ENCODE results near the gene PARP14.
"Not testable (repeated sequence)": the region's sequence is repeated elsewhere in the genome, so short reads cannot be mapped to it uniquely, and the experiment has no call there.

Gene PARP14, protein sequence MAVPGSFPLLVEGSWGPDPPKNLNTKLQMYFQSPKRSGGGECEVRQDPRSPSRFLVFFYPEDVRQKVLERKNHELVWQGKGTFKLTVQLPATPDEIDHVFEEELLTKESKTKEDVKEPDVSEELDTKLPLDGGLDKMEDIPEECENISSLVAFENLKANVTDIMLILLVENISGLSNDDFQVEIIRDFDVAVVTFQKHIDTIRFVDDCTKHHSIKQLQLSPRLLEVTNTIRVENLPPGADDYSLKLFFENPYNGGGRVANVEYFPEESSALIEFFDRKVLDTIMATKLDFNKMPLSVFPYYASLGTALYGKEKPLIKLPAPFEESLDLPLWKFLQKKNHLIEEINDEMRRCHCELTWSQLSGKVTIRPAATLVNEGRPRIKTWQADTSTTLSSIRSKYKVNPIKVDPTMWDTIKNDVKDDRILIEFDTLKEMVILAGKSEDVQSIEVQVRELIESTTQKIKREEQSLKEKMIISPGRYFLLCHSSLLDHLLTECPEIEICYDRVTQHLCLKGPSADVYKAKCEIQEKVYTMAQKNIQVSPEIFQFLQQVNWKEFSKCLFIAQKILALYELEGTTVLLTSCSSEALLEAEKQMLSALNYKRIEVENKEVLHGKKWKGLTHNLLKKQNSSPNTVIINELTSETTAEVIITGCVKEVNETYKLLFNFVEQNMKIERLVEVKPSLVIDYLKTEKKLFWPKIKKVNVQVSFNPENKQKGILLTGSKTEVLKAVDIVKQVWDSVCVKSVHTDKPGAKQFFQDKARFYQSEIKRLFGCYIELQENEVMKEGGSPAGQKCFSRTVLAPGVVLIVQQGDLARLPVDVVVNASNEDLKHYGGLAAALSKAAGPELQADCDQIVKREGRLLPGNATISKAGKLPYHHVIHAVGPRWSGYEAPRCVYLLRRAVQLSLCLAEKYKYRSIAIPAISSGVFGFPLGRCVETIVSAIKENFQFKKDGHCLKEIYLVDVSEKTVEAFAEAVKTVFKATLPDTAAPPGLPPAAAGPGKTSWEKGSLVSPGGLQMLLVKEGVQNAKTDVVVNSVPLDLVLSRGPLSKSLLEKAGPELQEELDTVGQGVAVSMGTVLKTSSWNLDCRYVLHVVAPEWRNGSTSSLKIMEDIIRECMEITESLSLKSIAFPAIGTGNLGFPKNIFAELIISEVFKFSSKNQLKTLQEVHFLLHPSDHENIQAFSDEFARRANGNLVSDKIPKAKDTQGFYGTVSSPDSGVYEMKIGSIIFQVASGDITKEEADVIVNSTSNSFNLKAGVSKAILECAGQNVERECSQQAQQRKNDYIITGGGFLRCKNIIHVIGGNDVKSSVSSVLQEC (N-terminal part only)

DNA sequence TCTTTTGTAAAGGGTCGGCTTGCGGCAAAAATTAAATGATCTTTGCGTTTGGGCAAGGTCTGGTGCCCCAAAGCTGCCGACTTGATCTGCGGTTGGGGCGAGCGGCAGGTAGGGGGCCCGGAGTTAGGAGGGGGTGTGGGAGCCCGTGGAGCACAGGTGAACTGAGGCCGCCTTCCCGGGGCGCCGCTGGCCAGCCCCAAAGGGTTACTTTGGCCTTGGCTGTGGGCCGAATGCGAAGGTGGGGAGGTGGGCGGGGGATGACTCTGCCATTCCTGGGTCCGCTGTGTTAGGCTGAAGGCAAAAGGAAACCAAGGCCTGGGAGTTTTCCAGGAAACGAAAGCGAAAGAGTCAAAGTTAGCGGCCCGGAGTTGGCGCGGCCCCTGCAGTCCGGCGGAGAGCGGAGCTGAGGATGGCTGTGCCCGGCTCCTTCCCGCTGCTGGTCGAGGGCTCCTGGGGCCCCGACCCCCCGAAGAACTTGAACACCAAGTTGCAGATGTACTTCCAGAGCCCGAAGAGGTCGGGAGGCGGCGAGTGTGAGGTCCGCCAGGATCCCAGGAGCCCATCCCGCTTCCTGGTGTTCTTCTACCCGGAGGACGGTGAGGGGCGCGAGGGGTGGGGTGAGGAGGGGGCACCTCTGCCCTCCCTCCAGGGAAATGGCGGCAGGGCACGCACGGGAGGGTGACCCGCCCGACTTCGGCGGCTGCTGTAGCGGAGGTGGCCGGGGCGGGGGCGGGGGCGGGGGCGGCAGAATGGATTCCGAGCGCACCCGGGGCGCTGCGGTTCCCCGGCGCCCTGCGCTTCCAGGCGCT lies at the start of gene PARP14:
PARP14 (plus strand) TSS at position 365 of the 809 bp plus-strand sequence; CDS start at position 410, 45 bp downstream.
- DNase-seq: no peak

DNA sequence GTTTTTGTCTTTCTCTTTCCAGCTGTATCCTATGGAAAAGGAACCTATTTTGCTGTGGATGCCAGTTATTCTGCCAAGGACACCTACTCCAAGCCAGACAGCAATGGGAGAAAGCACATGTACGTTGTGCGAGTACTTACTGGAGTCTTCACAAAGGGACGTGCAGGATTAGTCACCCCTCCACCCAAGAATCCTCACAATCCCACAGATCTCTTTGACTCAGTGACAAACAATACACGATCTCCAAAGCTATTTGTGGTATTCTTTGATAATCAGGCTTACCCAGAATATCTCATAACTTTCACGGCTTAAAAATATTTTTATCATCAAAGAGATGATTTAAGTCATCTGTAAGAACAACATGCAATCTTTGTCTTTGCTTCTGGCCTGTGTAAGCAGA lies 44.9 kb upstream of the PARP14 start:
- DNase-seq: no peak

DNA sequence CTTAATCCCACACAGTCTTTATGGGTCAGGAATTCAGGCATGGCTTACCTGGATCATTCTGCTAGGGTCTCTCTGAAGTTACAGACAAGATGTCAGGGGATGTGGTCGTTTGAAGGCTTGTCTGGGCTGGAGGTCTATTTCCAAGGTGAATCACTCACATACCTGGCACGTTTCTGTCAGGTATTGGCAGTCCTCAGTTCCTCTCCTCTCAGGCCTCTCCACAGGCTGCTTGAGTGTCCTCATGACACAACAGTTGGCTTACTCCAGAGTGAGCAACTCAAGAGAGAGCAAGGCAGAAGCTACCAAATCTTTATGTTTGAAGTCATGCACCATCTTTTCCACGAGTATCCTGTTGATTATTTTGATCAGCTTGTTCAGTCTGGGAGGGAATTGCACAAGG lies 43.9 kb upstream of the PARP14 start:
- DNase-seq: no peak

DNA sequence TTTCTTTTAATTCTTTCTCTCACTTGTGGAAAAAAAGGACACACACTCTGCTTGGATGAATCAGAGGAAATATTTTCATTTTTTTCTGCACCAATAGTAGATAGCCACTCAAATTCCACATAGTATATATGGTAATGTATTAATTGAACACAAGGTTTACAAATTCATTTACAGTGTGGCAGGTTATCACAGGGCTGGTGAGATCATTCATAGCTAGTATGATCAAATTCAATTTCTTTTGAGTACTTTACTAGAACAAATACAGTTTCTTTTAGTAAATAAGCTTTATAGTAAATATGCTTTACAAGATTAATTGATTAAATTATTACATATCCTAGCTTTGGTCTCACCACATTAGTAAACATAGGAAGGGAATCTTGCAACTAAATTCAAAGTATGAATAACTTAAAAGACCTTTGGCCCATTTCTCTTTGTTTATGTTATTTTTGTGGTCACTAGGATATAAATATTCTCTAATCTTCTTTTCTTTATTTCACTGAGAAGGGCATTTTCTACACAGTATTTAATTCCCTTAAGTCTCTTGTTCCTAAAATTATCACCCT lies 40.1 kb upstream of the PARP14 start:
- no peak for DNase-seq

DNA sequence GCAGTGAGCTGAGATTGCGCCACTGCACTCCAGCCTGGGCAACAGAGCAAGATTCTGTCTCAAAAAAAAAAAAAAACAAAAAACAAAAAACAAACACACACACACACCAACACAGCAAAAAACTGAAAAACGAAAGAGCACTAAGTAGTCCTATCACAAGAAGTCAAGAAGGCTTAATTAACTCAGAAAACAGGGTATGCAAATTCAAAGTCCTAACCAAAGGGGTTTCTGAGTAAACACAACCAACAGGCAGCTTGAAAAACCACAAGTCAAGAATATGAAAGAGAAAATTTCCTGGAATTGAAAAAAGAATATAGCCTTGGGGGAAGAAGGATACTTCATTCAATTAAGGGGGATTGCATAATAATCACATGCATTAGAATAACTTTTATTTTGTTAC lies 37.7 kb upstream of the PARP14 start:
- DNase-seq: no peak

DNA sequence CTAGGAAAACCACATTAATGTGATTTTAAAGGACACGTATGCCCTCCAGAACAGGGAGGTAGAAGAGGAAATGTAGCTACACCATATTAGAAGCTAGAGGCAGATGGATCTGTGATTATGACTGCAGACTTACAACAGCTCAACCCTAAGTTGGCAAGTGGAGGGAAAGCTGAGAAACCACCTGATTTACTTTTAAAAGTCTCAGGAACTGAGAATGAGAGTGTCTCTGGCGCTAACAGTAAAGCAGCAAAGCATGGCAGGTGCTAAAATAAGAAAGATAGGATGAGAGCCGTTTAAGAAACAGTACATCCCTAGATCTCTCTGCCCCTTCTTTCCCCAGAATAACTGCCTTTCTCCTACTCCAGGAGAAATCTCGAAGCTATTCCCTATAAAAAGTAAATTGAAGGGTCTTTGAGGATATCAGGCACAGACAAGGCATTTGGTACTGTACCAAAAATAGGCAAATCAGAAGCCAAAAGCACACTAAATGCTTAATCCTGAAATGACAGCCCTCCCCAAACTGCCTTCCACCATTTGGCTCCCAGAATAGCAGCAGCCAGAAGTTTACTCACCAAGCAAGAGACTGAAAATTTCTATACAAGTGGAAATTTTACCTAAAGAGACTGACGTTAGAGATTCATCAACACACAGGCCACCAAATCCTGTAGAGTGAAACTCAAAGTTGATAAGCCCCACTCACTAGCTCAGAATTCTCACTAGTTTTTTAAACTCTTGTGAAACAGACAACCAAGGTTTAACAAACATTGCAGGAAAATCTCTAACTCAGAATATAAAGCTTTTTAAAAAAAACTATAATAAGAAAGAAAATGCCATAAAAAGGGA lies 34.3 kb upstream of the PARP14 start:
- no peak for DNase-seq

DNA sequence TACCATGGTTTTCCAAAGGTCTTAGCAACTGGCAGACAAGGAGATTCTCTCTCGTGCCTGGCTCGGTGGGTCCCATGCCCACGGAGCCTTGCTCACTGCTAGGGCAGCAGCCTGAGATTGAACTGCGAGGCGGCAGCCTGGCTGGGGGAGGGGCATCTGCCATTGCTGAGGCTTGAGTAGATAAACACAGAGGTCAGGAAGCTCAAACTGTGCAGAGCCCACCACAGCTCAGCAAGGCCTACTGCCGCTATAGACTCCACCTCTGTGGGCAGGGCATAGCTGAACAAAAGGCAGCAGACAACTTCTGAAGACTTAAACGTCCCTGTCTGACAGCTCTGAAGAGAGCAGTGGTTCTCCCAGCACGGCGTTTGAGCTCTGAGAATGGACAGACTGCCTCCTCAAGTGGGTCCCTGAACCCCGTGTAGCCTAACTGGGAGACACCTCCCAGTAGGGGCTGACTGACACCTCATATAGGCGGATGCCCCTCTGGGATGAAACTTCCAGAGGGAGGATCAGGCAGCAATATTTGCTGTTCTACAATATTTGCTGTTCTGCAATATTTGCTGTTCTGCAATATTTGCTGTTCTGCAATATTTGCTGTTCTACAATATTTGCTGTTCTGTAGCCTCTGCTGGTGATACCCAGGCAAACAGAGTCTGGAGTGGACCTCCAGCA lies 29.3 kb upstream of the PARP14 start:
- DNase-seq: not testable (repeated sequence)

DNA sequence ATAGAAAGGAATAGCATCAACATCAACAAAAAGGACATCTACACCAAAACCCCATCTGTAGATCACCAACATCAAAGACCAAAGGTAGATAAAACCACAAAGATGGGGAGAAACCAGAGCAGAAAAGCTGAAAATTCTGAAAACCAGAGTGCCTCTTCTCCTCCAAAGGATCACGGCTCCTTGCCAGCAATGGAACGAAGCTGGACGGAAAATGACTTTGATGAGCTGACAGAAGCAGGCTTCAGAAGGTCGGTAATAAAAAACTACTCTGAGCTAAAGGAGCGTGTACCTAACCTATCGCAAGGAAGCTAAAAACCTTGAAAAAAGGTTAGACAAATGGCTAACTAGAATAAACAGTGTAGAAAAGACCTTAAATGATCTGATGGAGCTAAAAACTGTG lies 28.7 kb upstream of the PARP14 start:
- not testable (repeated sequence) for DNase-seq

DNA sequence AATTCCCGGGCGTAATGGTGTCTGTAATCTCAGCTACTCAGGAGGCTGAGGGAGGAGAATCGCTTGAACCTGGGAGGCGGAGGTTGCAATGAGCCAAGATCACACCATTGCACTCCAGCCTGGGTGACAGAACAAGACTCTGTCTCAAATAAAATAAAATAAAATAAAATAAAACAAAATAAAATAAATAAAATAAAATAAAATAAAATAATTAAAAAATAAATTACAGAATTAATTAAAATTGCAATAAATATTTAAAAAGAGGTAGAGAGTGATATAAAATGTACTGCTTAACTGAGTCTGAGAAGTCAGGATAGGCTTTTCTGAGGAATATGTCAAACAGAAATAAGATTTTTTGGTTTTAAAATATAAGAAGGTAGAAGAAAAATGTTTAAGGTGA lies 22.3 kb upstream of the PARP14 start:
- DNase-seq: not testable (repeated sequence)

DNA sequence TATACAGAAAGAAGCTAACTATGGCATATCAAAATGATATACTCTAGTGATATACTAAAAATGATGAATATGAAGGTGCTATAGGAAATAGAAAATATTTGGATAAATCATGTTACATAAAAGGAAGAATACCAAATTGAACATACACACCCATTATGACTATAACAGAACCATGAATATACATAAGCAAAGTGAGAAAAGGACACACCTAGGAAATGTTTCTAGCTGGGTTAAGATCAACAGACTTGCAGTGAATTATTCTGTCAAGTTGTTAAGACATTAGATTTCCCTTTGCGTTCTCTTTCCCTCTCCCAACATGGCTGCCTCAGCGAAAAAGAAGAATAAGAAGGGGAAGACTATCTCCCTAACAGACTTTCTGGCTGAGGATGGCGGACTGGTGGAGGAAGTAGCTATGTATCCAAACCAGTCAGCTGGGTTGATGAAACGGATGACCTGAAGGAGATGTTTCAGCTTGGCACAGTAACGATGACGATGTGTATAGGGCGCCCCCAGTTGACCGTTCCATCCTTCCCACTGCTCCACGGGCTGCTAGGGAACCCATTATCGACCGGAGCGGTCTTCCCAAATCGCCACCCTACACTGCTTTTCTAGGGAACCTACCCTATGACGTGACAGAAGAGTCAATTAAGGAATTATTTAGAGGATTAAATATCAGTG lies 20.2 kb upstream of the PARP14 start:
- no peak for DNase-seq

DNA sequence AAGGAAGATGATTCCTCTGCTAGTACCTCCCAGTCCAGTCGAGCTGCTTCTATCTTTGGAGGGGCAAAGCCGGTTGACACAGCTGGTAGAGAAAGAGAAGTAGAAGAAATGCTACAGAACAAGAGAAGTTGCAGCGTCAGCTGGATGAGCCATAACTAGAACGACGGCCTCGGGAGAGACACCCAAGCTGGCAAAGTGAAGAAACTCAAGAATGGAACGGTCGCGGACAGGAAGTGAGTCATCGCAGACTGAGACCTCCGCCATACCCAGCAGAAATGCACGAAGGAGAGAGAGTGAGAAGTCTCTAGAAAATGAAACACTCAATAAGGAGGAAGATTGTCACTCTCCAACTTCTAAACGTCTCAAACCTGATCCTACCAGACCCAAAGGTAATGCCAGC lies 19.0 kb upstream of the PARP14 start:
- no peak for DNase-seq

DNA sequence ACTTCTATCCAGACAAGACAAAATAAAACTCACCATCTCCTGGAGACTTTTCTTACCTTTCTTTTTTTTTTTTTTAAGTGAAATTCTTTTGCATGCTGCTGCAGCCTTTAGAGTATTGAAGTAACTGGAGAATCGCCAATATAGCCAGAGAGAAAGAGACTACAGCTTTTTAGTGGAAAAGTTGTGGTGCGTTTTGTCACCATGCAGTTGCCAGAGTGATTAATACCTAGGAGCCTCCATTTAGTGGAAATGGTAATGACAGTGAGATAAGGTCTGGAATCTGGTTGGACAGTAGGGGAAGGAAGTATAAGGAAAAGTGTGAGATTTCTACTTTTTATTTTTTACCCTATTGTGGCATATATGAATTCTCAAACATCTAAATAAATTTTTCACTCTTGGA lies 18.1 kb upstream of the PARP14 start:
- DNase-seq: no peak

DNA sequence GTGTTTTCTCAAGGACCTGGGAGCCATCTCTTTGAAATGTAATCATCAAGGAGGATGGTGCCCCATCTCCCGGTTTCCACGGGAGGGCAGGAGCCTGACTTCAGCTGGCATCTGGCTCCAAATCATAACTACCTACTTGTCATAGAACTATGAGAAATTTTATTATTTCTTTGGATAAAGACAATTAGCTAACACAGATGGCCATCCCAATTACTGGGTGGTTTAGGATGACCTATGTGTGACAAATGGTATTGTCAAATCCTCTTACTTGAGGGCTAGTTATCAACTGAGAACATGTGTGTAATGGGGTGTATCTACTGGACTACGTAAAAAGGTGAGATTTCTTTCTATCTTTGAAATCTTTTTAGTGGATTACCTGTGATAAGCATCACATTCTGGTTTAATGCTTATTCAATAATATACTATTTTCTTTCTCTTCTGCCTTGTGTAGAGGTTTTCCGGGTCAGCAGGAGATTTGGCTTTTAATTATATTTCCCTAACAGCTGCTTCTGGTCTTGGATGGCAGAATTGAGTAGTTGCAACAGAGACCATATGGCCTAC lies 15.3 kb upstream of the PARP14 start:
- DNase-seq: no peak

DNA sequence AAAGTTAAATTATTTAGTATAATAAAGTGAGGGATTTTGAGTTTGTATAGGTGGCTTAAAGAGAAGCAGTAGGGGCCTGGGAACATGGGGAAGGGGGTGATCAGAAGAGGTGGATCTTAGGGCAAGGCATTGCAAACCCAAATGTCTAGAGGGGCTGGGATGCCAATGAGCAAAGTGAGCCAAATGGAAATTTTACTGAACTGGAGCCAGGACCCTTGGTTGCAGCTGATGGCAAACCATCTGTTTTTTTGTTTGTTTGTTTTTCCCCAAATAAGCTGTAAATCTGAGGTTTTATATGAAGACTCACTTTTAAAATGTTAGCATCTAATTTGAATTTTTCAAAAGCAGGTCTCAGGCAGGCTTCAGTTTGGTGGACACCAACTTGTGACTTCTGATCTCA lies 14.8 kb upstream of the PARP14 start:
- DNase-seq: no peak

DNA sequence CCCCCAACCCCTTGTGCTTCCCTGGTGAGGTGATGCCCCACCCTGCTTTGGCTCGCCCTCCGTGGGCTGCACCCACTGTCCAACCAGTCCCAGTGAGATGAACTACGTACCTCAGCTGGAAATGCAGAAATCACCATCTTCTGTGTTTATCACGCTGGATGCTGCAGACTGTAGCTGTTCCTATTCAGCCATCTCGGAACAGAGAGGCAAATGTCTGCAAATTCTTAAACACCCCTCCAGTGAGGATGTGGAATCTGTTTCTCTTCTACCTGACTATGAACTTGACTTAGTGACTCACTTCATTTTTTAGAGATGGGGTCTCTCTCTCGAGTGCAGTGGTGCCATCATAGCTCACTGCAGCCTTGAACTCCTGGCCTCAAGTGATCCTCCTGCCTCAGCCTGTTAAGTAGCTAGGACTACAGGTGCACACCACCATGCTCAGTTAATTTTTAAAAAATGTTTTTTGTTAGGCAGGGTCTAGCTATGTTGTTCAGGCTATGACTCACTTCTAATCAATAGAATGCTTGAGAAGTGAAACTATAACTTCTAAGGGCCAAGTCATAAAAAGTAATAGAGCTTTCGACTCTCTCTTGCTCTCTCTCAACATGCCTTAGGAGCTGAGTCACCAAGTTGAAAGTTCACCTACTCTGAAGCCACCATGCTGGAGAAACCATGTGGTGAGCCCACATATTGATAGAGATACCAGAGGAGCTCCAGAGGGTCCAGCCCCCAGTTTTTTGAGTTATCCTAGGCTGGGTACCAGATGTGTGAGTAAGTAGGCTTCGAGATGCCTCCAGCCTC lies 11.5 kb upstream of the PARP14 start:
- DNase-seq: no peak

DNA sequence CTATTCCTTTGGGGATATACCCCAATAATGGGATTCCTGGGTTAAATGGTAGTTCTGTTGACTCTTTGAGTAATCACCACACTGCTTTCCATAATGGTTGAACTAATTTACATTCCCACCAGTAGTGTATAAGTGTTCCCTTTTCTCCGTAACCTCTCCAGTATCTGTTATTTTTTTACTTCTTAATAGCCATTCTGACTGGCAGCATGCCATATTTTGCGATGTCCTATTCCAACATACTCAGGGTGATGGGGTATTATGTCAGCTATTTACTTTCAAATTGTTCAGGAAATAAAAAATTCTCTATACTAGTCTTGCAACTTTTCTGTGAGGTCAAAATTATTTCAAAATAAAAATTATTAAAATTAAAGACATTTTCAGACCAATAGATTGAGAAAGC lies 9.1 kb upstream of the PARP14 start:
- DNase-seq: no peak

DNA sequence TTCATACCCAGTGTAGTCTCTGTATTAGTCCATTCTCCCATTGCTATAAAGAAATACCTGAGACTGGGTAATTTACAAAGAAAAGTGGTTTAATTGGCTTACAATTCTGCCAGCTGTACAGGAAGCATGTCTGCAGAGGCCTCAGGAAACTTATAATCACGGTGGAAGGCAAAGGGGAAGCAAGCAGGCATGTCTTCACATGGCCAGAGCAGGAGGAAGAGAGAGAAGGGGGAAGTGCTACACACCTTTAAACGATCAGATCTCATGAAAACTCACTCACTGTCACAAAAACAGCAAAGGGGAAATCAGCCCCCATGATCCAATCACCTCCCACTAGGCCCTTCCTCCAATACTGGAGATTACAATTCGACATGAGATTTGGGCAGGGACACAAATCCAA lies 6.3 kb upstream of the PARP14 start:
- DNase-seq: no peak

DNA sequence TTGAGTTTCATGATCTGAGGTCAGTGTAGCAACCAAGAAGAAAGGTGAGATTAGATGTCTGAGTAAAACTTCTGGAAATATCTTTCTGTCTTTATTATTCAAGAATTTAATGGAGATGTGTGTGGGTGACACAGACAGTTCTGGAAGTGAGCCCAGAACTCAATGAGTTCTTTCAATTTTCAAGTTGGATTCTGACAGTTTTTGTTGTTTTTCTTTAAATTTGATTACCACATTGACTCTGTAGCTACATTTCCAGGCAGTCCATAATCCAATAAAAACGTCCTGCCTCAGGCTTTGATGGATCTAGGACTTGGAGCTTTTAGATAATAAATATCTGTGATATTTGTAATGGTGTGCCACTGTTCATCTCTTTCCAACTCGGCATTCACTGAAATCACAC lies 3.9 kb upstream of the PARP14 start:
- DNase-seq: no peak

DNA sequence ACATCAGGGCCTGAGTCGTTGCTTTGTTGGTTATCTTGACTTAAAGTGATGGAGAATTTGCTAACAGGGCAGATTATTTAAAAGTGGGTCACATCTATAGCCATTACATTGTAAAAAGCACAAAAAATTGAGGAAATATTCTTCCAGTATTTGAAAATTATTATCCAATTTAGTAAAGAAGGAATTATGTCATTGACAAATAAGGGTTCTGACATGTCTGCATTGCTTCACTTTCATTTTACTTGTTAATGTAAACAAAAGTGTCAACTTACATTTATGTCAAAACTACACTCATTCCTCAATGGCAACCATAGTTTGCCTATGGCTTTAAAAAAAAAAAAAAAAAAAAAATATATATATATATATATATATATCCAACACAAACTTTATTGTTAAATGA lies 3.4 kb upstream of the PARP14 start:
- no peak for DNase-seq

All from NCI-H1436 treated with DMSO at 0.1 percent for 48 hours (cell line).